IPS-18a (cell line): ENCODE results near the gene SYCE3.

Experiments used
- H3K27ac ChIP-seq: one replicate; pipeline ENCODE4 v1.5.1; 2013; ENCODE audit warnings: low read length
- H3K27me3 ChIP-seq: one replicate; pipeline ENCODE4 v1.6.1; 2013; ENCODE audit warnings: mild to moderate bottlenecking, low read length; ENCODE audit not compliant: control insufficient read depth, insufficient read depth
- H3K36me3 ChIP-seq: one replicate; pipeline ENCODE4 v1.6.1; 2013; ENCODE audit warnings: low read depth, low read length; ENCODE audit not compliant: control insufficient read depth
- H3K4me1 ChIP-seq: one replicate; pipeline ENCODE4 v1.6.1; 2013; ENCODE audit warnings: low read depth, low read length; ENCODE audit not compliant: control insufficient read depth
- H3K4me3 ChIP-seq: one replicate; pipeline ENCODE4 v1.5.1; 2013; ENCODE audit warnings: low read length
- H3K9ac ChIP-seq: one replicate; pipeline ENCODE4 v1.6.1; 2013; ENCODE audit warnings: mild to moderate bottlenecking, low read length, moderate library complexity
- H3K9me3 ChIP-seq: one replicate; pipeline ENCODE4 v1.6.1; 2013; ENCODE audit warnings: low read depth, low read length; ENCODE audit not compliant: control insufficient read depth

SYCE3 gene

GRCh38 chr22:50531962-50532674 lies 30.6 kb downstream of the SYCE3 start:
- Histone ChIP-seq H3K4me1 (peaks cover 3% of the 10 kb centered on the region), H3K9me3 (no peaks in the 10 kb centered on the region), H3K9ac (peak overlapping the region; percentile 28), H3K4me3 (peak overlapping the region; percentile 57), H3K27me3 (peaks cover 72% of the 10 kb centered on the region), H3K27ac (no peak overlapping the region), H3K36me3 (no peaks in the 10 kb centered on the region)

GRCh38 chr22:50531546-50531961 lies 31.2 kb downstream of the SYCE3 start:
- H3K9me3 ChIP-seq: no peaks in the 10 kb centered on the region
- peaks cover 77% of the 10 kb centered on the region for H3K27me3 ChIP-seq
- no peak overlapping the region for H3K9ac ChIP-seq
- no peaks in the 10 kb centered on the region for H3K36me3 ChIP-seq
- peak overlapping the region; percentile 57 for H3K4me3 ChIP-seq
- peaks cover 6% of the 10 kb centered on the region for H3K4me1 ChIP-seq
- no peak overlapping the region for H3K27ac ChIP-seq

- Histone ChIP-seq H3K36me3 (no peaks in the 10 kb centered on the region), H3K9me3 (no peaks in the 10 kb centered on the region), H3K27me3 (peaks cover 79% of the 10 kb centered on the region), H3K4me3 (peak overlapping the region; percentile 57), H3K4me1 (peaks cover 6% of the 10 kb centered on the region), H3K9ac (no peak overlapping the region), H3K27ac (no peak overlapping the region)
Measured at GRCh38 chr22:50530877-50531545, 31.7 kb downstream of the SYCE3 start.

- Histone ChIP-seq H3K9me3 (no peaks in the 10 kb centered on the region), H3K9ac (no peak overlapping the region), H3K27ac (no peak overlapping the region), H3K27me3 (peaks cover 79% of the 10 kb centered on the region), H3K36me3 (no peaks in the 10 kb centered on the region), H3K4me3 (peak overlapping the region; percentile 57), H3K4me1 (peaks cover 6% of the 10 kb centered on the region)
Measured at GRCh38 chr22:50530580-50530876, 32.2 kb downstream of the SYCE3 start.

GRCh38 chr22:50529897-50530579 lies 32.7 kb downstream of the SYCE3 start, which contains the start of gene TYMP:
TSS of gene TYMP (minus strand) at chr22:50530012. CDS start at chr22:50529709, 303 bp downstream.
- no peaks in the 10 kb centered on the region for H3K9me3 ChIP-seq
- H3K27me3 ChIP-seq: peaks cover 79% of the 10 kb centered on the region
- H3K4me3 ChIP-seq: peak within 1 kb of the TSS; percentile 57
- peaks cover 6% of the 10 kb centered on the region for H3K4me1 ChIP-seq
- no peaks in the 10 kb centered on the region for H3K36me3 ChIP-seq
- no peak within 1 kb of the TSS for H3K9ac ChIP-seq
- no peak within 1 kb of the TSS for H3K27ac ChIP-seq

- no peak overlapping the region for H3K27ac ChIP-seq
- H3K4me1 ChIP-seq: peaks cover 6% of the 10 kb centered on the region
- no peaks in the 10 kb centered on the region for H3K36me3 ChIP-seq
- no peak overlapping the region for H3K9ac ChIP-seq
- no peak overlapping the region for H3K4me3 ChIP-seq
- H3K9me3 ChIP-seq: no peaks in the 10 kb centered on the region
- H3K27me3 ChIP-seq: peaks cover 79% of the 10 kb centered on the region
Measured at GRCh38 chr22:50529416-50529896, 33.3 kb downstream of the SYCE3 start.

- no peaks in the 10 kb centered on the region for H3K36me3 ChIP-seq
- H3K4me3 ChIP-seq: no peak overlapping the region
- H3K9ac ChIP-seq: no peak overlapping the region
- no peaks in the 10 kb centered on the region for H3K9me3 ChIP-seq
- H3K27me3 ChIP-seq: peaks cover 75% of the 10 kb centered on the region
- no peak overlapping the region for H3K27ac ChIP-seq
- peaks cover 6% of the 10 kb centered on the region for H3K4me1 ChIP-seq
Measured at GRCh38 chr22:50528682-50529415, 33.9 kb downstream of the SYCE3 start.

- no peaks in the 10 kb centered on the region for H3K9me3 ChIP-seq
- no peak overlapping the region for H3K9ac ChIP-seq
- no peak overlapping the region for H3K27ac ChIP-seq
- H3K4me3 ChIP-seq: no peak overlapping the region
- H3K27me3 ChIP-seq: peaks cover 67% of the 10 kb centered on the region
- H3K4me1 ChIP-seq: peaks cover 6% of the 10 kb centered on the region
- peaks cover 4% of the 10 kb centered on the region for H3K36me3 ChIP-seq
Measured at GRCh38 chr22:50527921-50528681, 34.6 kb downstream of the SYCE3 start.

- Histone ChIP-seq H3K27me3 (peaks cover 57% of the 10 kb centered on the region), H3K4me3 (peak overlapping the region; percentile 75), H3K4me1 (peaks cover 6% of the 10 kb centered on the region), H3K9ac (peak overlapping the region; percentile 62), H3K27ac (no peak overlapping the region), H3K9me3 (no peaks in the 10 kb centered on the region), H3K36me3 (peaks cover 11% of the 10 kb centered on the region)
Measured at GRCh38 chr22:50526834-50527801, 35.6 kb downstream of the SYCE3 start.
